Gastroesophageal sphincter (tissue), 3 donors: ENCODE results near the gene SLC8A1.

Experiments
- EP300 ChIP-seq: sonication (generic); formaldehyde crosslinking; IDR thresholded peaks from one replicate; pipeline ENCODE4 v1.6.1; 2017; ENCODE audit warnings: antibody characterized with exemption, mild to moderate bottlenecking
- POLR2A ChIP-seq, 2 donors: fragments of 450-650 bp; IDR thresholded peaks; one replicate each; pipeline ENCODE4 v1.6.1; 2017; ENCODE audit warnings: antibody characterized with exemption in 2 of 2, mild to moderate bottlenecking in 2 of 2, moderate library complexity in 1 of 2
- POLR2AphosphoS5 ChIP-seq: sonication (generic); formaldehyde crosslinking; IDR thresholded peaks from one replicate; pipeline ENCODE4 v1.6.1; 2017; ENCODE audit warnings: antibody characterized with exemption
- TF ChIP-seq, protein P1 (sequence below), 4 experiments: fragments of 200-600 bp in 2 of 4; fragments of 450-650 bp in 2 of 4; sonication (generic) in 1 of 4; IDR thresholded peaks; one replicate each; pipeline ENCODE4 v1.5.1; 2017 to 2019; ENCODE audit warnings: antibody characterized with exemption in 4 of 4, mild to moderate bottlenecking in 2 of 4, moderate library complexity in 2 of 4

DNA sequence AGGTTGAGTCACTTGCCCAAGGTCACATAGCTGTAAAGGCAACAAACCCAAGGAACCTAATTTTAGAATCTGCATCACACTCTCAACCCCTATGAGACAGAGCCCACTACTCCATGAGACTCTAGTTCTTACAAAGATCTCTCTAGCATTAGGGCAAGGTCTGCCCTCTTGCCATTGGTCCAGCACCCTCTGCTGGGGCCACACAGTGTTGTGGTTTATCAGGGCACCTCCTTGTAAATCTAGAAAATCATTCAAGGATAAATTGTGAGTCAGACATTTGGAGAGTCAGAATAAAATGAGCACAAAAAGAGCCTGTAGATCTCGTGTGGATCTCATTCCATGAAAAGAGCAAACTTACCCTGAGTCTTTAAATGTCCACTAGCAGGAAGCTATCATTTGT, 91.2 kb downstream of the SLC8A1 start:
- TF ChIP-seq, protein P1, sequence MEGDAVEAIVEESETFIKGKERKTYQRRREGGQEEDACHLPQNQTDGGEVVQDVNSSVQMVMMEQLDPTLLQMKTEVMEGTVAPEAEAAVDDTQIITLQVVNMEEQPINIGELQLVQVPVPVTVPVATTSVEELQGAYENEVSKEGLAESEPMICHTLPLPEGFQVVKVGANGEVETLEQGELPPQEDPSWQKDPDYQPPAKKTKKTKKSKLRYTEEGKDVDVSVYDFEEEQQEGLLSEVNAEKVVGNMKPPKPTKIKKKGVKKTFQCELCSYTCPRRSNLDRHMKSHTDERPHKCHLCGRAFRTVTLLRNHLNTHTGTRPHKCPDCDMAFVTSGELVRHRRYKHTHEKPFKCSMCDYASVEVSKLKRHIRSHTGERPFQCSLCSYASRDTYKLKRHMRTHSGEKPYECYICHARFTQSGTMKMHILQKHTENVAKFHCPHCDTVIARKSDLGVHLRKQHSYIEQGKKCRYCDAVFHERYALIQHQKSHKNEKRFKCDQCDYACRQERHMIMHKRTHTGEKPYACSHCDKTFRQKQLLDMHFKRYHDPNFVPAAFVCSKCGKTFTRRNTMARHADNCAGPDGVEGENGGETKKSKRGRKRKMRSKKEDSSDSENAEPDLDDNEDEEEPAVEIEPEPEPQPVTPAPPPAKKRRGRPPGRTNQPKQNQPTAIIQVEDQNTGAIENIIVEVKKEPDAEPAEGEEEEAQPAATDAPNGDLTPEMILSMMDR (IDR thresholded peaks at IDR 0.05): no peak
- TF ChIP-seq POLR2AphosphoS5 (no peak), POLR2A (IDR thresholded peaks at IDR 0.05) (no peak), EP300 (no peak)
